GM21360 (cell line): ENCODE data around the gene ALPL.
"Not testable (repeated sequence)": the region's sequence is repeated elsewhere in the genome, so short reads cannot be mapped to it uniquely, and the experiment has no call there.

Experiments used
- ATAC-seq: cut with Tn5 transposase; IDR thresholded peaks from one replicate; pipeline ENCODE4 v1.9.1; 2021; ENCODE audit warnings: mild to moderate bottlenecking, moderate library complexity; ENCODE audit not compliant: unreplicated experiment

The ALPL gene

GRCh38 chr1:21507511-21508270, 1.5 kb upstream of the ALPL start:
- no peak for ATAC-seq

- ATAC-seq = no peak
Measured at GRCh38 chr1:21508580-21509350, 458 bp upstream of the ALPL start.

GRCh38 chr1:21510113-21510493, 880 bp downstream of the ALPL start:
- ATAC-seq = no peak

GRCh38 chr1:21510885-21511578, 1.8 kb downstream of the ALPL start:
- no peak for ATAC-seq

- ATAC-seq = no peak
Measured at GRCh38 chr1:21511579-21512522, 2.6 kb downstream of the ALPL start.

GRCh38 chr1:21514245-21514644, 5.0 kb downstream of the ALPL start:
- ATAC-seq = no peak

- no peak for ATAC-seq
Measured at GRCh38 chr1:21517161-21517589, 8.0 kb downstream of the ALPL start.

- ATAC-seq = no peak
Measured at GRCh38 chr1:21517660-21518480, 8.6 kb downstream of the ALPL start.

- no peak for ATAC-seq
Measured at GRCh38 chr1:21518774-21519455, 9.7 kb downstream of the ALPL start.

GRCh38 chr1:21519486-21520070, 10.4 kb downstream of the ALPL start:
- ATAC-seq = not testable (repeated sequence)

GRCh38 chr1:21520899-21521716, 11.9 kb downstream of the ALPL start:
- ATAC-seq = no peak

GRCh38 chr1:21521717-21522060, 12.5 kb downstream of the ALPL start:
- ATAC-seq = no peak

- ATAC-seq = no peak
Measured at GRCh38 chr1:21522525-21523038, 13.4 kb downstream of the ALPL start.

GRCh38 chr1:21523297-21523813, 14.1 kb downstream of the ALPL start:
- ATAC-seq = no peak

GRCh38 chr1:21524220-21524619, 15.0 kb downstream of the ALPL start:
- no peak for ATAC-seq

GRCh38 chr1:21524686-21525339, 15.6 kb downstream of the ALPL start:
- ATAC-seq = no peak

GRCh38 chr1:21525340-21525717, 16.1 kb downstream of the ALPL start:
- no peak for ATAC-seq
